Karpas-422 (cell line): ENCODE measurements around the gene ING3. TPM values are rescaled to one million over a fixed set of nuclear protein-coding genes. Genes with fewer than 3 reads are reported as not detected.

Source experiments
- DNase-seq: peaks from one replicate; pipeline ENCODE4 v3.0.0-alpha.2; 2015
- H2AFZ ChIP-seq: fragments of 200-600 bp; sonication (generic); 2 replicates; pipeline ENCODE4 v1.6.1; 2014; ENCODE audit warnings: antibody characterized with exemption, low read length, mixed read lengths
- H3K27ac ChIP-seq: fragments of 200-600 bp; sonication (generic); 2 replicates; pipeline ENCODE4 v1.5.1; 2014; ENCODE audit warnings: mild to moderate bottlenecking, low read length, moderate library complexity
- H3K27me3 ChIP-seq: fragments of 200-600 bp; sonication (generic); 2 replicates; pipeline ENCODE4 v1.6.1; 2014; ENCODE audit warnings: low read length, mixed read lengths
- H3K36me3 ChIP-seq: fragments of 200-600 bp; sonication (generic); 2 replicates; pipeline ENCODE4 v1.6.1; 2014; ENCODE audit warnings: low read length, mixed read lengths; ENCODE audit not compliant: insufficient read depth
- H3K4me1 ChIP-seq: fragments of 200-600 bp; sonication (generic); 2 replicates; pipeline ENCODE4 v1.6.1; 2014; ENCODE audit warnings: mild to moderate bottlenecking, low read length, mixed read lengths
- H3K4me2 ChIP-seq: fragments of 200-600 bp; sonication (generic); 2 replicates; pipeline ENCODE4 v1.6.1; 2014; ENCODE audit warnings: low read length, low read depth, mild to moderate bottlenecking; ENCODE audit not compliant: poor library complexity, severe bottlenecking
- H3K4me3 ChIP-seq: fragments of 200-600 bp; sonication (generic); 2 replicates; pipeline ENCODE4 v1.5.1; 2014; ENCODE audit warnings: mild to moderate bottlenecking, antibody characterized with exemption, low read length, mixed read lengths
- H3K79me2 ChIP-seq: fragments of 200-600 bp; sonication (generic); 2 replicates; pipeline ENCODE4 v1.6.1; 2014; ENCODE audit warnings: mild to moderate bottlenecking, low read length, mixed read lengths
- H3K9ac ChIP-seq: fragments of 200-600 bp; sonication (generic); 2 replicates; pipeline ENCODE4 v1.6.0; 2014; ENCODE audit warnings: low read length
- H3K9me2 ChIP-seq: fragments of 200-600 bp; sonication (generic), shearing (Covaris generic); replicated peaks from 2 replicates; pipeline ENCODE4 v1.6.0; 2014; ENCODE audit warnings: mild to moderate bottlenecking, low read length, moderate library complexity; ENCODE audit not compliant: insufficient read depth
- H3K9me3 ChIP-seq: fragments of 300-700, 200-600 bp; sonication (generic); 2 replicates; pipeline ENCODE4 v1.6.1; 2014; ENCODE audit warnings: low read length, mixed read lengths
- H4K20me1 ChIP-seq: fragments of 200-600 bp; sonication (generic); 2 replicates; pipeline ENCODE4 v1.6.1; 2014; ENCODE audit warnings: mild to moderate bottlenecking, antibody characterized with exemption, low read length, low read depth; ENCODE audit not compliant: insufficient read depth
- total RNA-seq: library from RNA; depleted of rRNA; stranded (reverse); fragments of >200 nt; shearing (Covaris generic); gene quantifications from 2 replicates; pipeline ENCODE4 v1.2.3, GENCODE V29; 2014; ENCODE audit warnings: low replicate concordance

ING3 gene
- total RNA-seq, 1 experiment from 2014 or later: 20.2 TPM

DNA sequence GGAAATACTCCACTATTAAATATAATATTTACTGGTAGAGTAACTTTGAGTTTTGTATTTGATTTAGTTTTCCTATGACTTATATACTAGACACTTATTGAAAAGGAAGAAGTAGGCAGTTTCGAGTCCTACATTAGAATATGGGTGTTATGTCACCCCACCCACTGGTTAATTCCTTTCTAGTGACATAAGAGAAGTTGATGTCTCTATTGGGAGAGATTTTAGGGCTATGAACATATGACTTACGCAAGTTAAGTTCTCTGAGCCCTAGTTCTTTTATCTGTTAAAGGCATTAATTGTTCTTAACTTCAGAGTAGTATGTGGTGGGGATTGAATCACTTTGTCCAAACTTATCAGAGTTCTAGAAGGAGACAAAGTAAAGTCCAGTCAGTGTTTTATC, 68.4 kb downstream of the ING3 start:
- Histone ChIP-seq H3K9ac (no peak overlapping the region), H3K4me2 (no peak overlapping the region), H3K4me3 (no peak overlapping the region), H3K9me2 (no peaks in the 10 kb centered on the region), H3K36me3 (no peaks in the 10 kb centered on the region), H2AFZ (no peak overlapping the region), H3K79me2 (no peaks in the 10 kb centered on the region), H3K9me3 (no peaks in the 10 kb centered on the region), H3K4me1 (no peaks in the 10 kb centered on the region), H3K27me3 (no peaks in the 10 kb centered on the region), H4K20me1 (no peaks in the 10 kb centered on the region), H3K27ac (no peak overlapping the region)
- DNase-seq: no peak

DNA sequence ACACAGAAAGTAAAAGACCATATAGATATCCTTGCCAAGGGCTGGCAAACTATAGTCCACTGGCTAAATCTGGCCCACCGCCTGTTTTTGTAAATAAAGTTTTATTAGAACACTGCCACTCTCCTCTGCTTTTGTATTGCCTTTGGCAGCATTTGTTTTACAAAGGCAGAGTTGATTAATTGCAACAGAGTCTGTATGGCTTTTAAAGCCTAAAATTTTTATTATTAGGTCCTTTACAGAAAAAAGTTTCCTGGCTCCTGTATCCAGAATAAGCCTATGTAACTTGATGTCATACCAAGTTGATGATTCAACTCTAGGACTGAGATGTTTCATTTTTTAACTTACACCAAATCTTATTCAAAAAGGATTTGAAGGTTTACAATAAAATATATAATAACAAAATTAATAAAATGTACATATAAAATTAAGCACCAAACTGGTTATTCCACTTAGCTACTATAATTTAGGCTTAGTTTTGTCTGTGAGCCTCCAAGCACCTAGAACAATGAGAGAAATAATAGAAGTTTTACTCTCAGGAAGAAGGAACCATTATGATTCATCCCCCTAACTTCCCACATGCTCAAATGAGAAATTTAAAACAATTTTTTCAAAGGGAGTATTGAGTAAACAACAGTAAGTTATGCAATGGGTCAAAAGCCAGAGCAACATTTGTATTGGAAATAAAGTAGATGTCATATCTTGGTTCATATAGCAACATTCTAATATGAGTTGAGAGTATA, 69.8 kb downstream of the ING3 start:
- Histone ChIP-seq H3K9me3 (no peaks in the 10 kb centered on the region), H3K4me1 (no peaks in the 10 kb centered on the region), H3K4me3 (no peak overlapping the region), H2AFZ (no peak overlapping the region), H3K27me3 (no peaks in the 10 kb centered on the region), H3K79me2 (no peaks in the 10 kb centered on the region), H3K36me3 (no peaks in the 10 kb centered on the region), H3K9ac (no peak overlapping the region), H3K4me2 (no peak overlapping the region), H3K9me2 (no peaks in the 10 kb centered on the region), H3K27ac (no peak overlapping the region), H4K20me1 (no peaks in the 10 kb centered on the region)
- no peak for DNase-seq

DNA sequence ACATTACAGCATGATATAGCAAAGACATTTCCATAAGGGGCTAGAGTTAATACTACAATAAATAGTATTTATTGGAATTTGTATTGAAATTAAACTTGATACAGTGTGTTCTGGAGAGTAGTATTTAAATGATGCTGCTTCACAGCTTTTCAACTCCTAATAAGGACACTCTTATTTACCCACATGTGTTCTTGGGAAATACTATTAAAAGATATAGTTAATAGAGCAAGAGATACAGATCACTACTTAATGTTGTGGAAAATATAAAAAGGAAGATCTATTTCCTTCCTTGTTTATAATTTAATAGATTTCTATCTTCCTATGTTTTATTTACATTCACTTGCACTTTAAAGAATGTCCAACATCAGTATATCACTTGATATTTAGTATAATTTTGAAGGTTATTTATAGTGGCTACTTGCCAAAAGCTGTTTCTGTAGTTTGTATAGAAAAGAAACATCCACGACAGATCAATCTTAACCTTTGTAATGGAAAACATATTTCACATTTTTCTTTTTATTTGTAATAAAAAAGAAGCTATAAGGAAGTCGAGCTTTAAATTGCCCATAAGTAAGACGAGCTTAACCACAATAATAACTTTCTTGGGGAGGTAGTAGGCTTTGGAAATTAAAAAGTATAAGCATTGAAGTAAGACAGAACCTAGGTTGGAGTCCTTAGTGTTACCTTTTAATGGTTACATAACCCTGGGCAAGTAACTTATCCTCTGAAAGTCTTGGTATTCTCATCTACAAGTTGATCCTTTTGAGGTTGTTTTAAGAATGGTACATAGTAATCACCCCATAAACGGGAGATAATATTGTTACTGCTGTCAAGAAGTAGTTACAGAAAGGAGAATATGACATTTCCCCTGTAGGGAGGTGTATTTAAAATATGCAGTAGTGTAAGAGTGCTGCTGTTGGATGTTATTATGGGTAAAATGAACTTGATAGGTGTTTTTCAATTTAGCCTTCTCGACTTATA, 70.7 kb downstream of the ING3 start:
- no peaks in the 10 kb centered on the region for H3K4me1 ChIP-seq
- H3K9me2 ChIP-seq: no peaks in the 10 kb centered on the region
- H3K79me2 ChIP-seq: no peaks in the 10 kb centered on the region
- no peak for DNase-seq
- H3K36me3 ChIP-seq: no peaks in the 10 kb centered on the region
- H3K4me3 ChIP-seq: no peak overlapping the region
- H3K27ac ChIP-seq: no peak overlapping the region
- no peak overlapping the region for H2AFZ ChIP-seq
- no peak overlapping the region for H3K9ac ChIP-seq
- no peaks in the 10 kb centered on the region for H3K9me3 ChIP-seq
- H4K20me1 ChIP-seq: no peaks in the 10 kb centered on the region
- no peak overlapping the region for H3K4me2 ChIP-seq
- no peaks in the 10 kb centered on the region for H3K27me3 ChIP-seq

- H2AFZ ChIP-seq: no peak overlapping the region
- DNase-seq: no peak
Measured at GRCh38 chr7:121023194-121023593, 72.6 kb downstream of the ING3 start.

GRCh38 chr7:121023683-121024511, 73.3 kb downstream of the ING3 start:
- Histone ChIP-seq H2AFZ (no peak overlapping the region), H3K27me3 (no peaks in the 10 kb centered on the region), H3K27ac (no peak overlapping the region), H4K20me1 (no peaks in the 10 kb centered on the region), H3K9me2 (no peaks in the 10 kb centered on the region), H3K4me3 (no peak overlapping the region), H3K9ac (no peak overlapping the region), H3K79me2 (no peaks in the 10 kb centered on the region), H3K4me2 (no peak overlapping the region), H3K36me3 (no peaks in the 10 kb centered on the region), H3K9me3 (no peaks in the 10 kb centered on the region), H3K4me1 (no peaks in the 10 kb centered on the region)
- DNase-seq: no peak

More at GRCh38 chr7:121023194-121023593, 72.6 kb downstream of the ING3 start:
- Histone ChIP-seq H3K9me2 (no peaks in the 10 kb centered on the region), H4K20me1 (no peaks in the 10 kb centered on the region), H3K9me3 (no peaks in the 10 kb centered on the region), H3K27me3 (no peaks in the 10 kb centered on the region), H3K9ac (no peak overlapping the region), H3K4me1 (no peaks in the 10 kb centered on the region), H3K4me2 (no peak overlapping the region), H3K27ac (no peak overlapping the region), H3K79me2 (no peaks in the 10 kb centered on the region), H3K36me3 (no peaks in the 10 kb centered on the region), H3K4me3 (no peak overlapping the region)

- H3K27ac ChIP-seq: no peak overlapping the region
- H3K79me2 ChIP-seq: no peaks in the 10 kb centered on the region
- H3K4me2 ChIP-seq: no peak overlapping the region
- H3K4me3 ChIP-seq: no peak overlapping the region
- no peaks in the 10 kb centered on the region for H3K9me3 ChIP-seq
- no peaks in the 10 kb centered on the region for H3K36me3 ChIP-seq
- no peak for DNase-seq
- no peaks in the 10 kb centered on the region for H3K9me2 ChIP-seq
- no peaks in the 10 kb centered on the region for H4K20me1 ChIP-seq
- no peaks in the 10 kb centered on the region for H3K27me3 ChIP-seq
- no peak overlapping the region for H2AFZ ChIP-seq
- no peaks in the 10 kb centered on the region for H3K4me1 ChIP-seq
- H3K9ac ChIP-seq: no peak overlapping the region
Measured at GRCh38 chr7:121024611-121025010, 74.0 kb downstream of the ING3 start.

- Histone ChIP-seq H3K79me2 (no peaks in the 10 kb centered on the region), H3K36me3 (no peaks in the 10 kb centered on the region), H3K9me3 (no peaks in the 10 kb centered on the region), H3K9me2 (no peaks in the 10 kb centered on the region), H3K9ac (no peak overlapping the region), H3K27me3 (no peaks in the 10 kb centered on the region), H3K4me1 (no peaks in the 10 kb centered on the region), H3K27ac (no peak overlapping the region), H2AFZ (no peak overlapping the region), H4K20me1 (no peaks in the 10 kb centered on the region), H3K4me3 (no peak overlapping the region), H3K4me2 (no peak overlapping the region)
- DNase-seq: no peak
Measured at GRCh38 chr7:121026159-121026558, 75.6 kb downstream of the ING3 start.
